Breast epithelium (tissue), 3 donors: ENCODE results near the gene SMARCA2.

ENCODE experiments used
- CTCF ChIP-seq, 3 donors: fragments of 450-650 bp; IDR thresholded peaks; one replicate each; pipeline ENCODE4 v1.5.1; 2016 to 2017; ENCODE audit warnings: antibody characterized with exemption in 3 of 3, mild to moderate bottlenecking in 3 of 3, moderate library complexity in 3 of 3
- POLR2A ChIP-seq: fragments of 450-650 bp; IDR thresholded peaks from one replicate; pipeline ENCODE4 v1.6.1; 2016; ENCODE audit warnings: antibody characterized with exemption, mild to moderate bottlenecking, moderate library complexity
- POLR2AphosphoS5 ChIP-seq, 3 donors: sonication (generic); formaldehyde crosslinking; IDR thresholded peaks; one replicate each; pipeline ENCODE4 v1.6.1; 2017; ENCODE audit warnings: antibody characterized with exemption in 3 of 3

GRCh38 chr9:1980387-1980786, 34.8 kb upstream of the SMARCA2 start:
- no peak for TF ChIP-seq CTCF (IDR thresholded peaks at IDR 0.05)
- TF ChIP-seq POLR2AphosphoS5 (IDR thresholded peaks at IDR 0.05), result no peak
- no peak for TF ChIP-seq POLR2A
